Central memory CD4-positive, alpha-beta T cell (primary cell): ENCODE data around the gene ZC3H12A.

ENCODE experiments used
- DNase-seq: peaks from one replicate; pipeline ENCODE4 v3.0.0; 2022

Gene ZC3H12A

DNA sequence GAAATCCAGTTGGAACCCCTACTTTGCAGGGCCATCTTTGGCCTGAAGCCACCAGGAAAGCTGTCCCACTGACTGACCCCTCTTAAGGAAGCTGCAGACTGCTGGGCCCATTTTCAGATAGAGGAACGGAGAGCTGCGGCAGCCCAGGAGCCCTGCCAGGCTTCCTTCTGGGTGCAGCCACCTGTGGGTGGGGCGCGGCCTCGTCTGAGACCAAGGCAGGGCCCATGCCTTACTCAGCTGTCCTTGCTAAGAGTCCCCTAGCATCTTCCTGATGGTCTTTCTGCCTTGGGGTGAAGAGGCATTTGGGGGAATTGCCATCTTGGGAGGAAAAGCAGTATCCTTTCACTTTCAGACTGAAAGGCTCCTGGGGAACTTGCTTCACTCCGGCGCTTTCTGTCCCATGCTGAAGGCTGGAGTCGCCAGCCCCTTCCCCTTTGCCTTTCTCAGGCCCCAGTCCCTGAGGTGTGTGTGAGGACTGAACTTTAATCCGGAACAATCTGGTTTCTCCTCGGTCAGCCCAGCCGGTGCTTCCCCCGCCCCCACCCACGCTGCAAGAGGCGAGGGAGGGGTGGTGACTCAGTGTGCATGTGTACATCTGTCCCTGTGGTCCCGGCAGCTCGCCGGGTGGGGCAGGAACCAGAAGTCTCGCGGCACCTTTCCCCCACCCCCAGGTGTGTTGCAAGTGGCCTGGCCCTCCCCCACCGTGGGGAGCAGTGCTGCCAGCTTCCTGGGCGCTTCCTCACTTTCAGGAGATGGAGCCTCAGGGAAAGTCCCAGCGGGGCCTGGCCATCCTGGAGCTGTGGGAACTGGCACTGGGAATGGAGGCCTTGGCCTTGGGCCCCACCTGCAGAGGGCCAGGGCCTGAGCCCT is 5.1 kb downstream of the ZC3H12A start:
- DNase-seq: peak; percentile 85

- DNase-seq: no peak
Observed at GRCh38 chr1:37480125-37480466, 5.7 kb downstream of the ZC3H12A start.

DNA sequence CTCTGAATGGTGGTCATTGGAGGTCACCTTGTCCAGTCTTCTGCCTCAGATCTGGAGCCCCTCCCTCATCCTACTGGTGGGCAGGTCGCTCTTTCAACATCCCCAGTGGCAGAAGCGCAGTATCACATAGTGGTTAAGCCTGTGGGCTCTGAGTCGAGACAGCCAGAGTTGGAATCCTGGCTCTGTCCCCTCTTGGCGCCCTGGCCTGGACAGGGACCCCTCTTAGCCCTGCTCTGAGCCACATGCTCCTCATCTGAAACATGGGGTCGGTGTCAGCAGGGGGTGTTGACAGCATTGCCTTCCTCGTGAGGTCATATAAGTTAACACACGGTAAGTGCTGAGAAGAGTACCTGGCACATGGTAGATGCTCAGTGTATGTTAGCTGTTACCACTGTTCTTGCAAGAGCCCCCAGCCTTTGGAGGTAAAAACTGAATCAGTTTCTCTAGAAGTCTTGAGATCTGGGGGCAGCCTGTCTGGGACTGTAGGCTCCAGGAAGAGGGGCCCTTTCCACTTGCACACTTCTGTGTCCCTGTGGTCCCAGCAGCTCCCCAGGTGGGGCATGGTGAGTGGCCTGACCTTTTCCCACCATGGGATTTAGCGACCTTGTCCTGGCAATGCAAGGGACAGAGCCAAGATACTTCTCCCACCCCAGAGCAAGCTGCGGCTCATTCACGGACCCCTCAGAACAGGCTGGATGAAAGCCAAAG is 6.4 kb downstream of the ZC3H12A start:
- no peak for DNase-seq

DNA sequence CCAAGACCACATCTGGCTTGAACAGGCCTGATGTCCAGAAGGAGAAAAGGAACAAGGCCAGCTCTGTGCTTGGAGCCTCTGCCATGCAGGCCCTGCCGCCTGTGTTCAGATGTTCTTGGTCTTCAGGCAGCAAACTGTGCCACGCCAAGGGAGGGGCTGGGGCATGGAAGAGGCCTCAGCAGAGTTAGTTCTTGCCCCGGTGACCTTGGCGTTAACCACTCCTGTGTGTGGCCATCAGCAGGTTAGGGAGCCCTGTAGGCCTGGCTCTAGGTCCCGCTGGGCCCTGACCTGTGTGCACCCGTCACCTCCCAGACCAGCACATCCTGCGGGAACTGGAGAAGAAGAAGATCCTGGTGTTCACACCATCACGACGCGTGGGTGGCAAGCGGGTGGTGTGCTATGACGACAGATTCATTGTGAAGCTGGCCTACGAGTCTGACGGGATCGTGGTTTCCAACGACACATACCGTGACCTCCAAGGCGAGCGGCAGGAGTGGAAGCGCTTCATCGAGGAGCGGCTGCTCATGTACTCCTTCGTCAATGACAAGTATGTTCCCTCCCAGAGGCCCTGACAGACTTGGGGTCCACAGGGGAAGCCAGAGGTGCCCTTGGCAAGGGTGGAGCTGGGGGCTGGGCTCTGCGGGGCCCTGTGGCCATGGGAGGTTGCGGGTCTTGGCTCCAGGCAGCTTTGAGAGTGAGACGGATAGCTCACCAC is 7.1 kb downstream of the ZC3H12A start:
- no peak for DNase-seq

GRCh38 chr1:37482004-37482785 is 7.8 kb downstream of the ZC3H12A start:
- DNase-seq: no peak

- DNase-seq: no peak
Observed at GRCh38 chr1:37482796-37483744, 8.7 kb downstream of the ZC3H12A start.

DNA sequence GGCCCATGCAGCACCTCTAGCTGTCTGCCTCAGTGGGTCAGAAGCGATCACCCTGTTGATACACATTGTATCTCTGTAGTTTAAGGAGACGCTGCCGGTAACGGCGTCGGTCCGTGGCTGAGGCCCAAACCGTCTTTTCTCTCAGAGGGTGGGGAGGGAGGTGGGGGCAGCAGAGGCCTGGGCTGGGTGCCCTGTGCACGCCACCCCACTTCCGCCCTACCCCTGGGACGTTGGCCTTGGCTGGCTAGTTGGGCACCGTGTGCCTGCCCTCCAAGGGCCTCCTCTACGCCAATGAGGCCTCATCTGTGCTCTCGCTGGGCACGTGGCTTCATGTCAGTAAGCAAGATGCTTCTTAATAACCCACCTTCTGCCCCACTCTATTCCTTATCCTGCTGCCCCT is 9.4 kb downstream of the ZC3H12A start:
- no peak for DNase-seq

GRCh38 chr1:37484325-37485051 is 10.1 kb downstream of the ZC3H12A start:
- DNase-seq: no peak

DNA sequence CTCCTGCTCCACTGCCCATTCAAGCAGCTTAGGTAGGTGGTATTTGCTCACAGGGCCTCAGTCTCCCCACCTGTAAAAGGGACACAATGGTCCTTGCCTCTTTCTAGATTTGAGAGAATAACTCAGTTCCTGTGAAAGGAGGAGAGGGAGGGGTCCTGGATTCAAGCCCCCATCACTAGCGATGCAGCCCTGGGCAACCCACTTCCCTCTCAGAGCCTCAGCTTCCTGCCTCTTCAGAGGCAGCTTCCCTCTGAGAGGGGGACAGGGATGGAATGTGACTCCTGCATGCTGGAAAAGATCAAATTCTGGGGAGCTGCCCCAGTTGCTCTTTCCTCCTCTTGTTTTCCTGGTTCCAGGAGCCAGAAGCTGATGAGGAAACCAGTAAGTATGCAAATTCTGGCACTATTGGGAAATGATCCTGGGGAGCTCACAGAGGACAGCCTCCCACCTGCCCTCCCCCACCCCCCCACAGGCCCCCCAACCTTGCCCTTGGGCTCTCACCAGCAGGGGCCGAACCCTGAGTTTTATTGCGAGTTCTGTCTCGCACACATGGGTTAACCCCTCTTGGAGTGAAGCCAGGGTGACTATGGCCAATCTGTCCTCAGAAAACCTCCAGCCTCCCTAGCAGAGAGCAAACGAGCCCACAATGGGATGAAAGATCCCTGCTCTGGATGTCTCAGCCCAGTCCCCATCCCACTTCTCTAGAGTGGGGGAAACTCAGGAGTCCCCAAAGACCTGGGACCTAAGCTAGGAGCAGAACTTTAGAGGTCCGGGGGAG is 11.7 kb downstream of the ZC3H12A start:
- no peak for DNase-seq

DNA sequence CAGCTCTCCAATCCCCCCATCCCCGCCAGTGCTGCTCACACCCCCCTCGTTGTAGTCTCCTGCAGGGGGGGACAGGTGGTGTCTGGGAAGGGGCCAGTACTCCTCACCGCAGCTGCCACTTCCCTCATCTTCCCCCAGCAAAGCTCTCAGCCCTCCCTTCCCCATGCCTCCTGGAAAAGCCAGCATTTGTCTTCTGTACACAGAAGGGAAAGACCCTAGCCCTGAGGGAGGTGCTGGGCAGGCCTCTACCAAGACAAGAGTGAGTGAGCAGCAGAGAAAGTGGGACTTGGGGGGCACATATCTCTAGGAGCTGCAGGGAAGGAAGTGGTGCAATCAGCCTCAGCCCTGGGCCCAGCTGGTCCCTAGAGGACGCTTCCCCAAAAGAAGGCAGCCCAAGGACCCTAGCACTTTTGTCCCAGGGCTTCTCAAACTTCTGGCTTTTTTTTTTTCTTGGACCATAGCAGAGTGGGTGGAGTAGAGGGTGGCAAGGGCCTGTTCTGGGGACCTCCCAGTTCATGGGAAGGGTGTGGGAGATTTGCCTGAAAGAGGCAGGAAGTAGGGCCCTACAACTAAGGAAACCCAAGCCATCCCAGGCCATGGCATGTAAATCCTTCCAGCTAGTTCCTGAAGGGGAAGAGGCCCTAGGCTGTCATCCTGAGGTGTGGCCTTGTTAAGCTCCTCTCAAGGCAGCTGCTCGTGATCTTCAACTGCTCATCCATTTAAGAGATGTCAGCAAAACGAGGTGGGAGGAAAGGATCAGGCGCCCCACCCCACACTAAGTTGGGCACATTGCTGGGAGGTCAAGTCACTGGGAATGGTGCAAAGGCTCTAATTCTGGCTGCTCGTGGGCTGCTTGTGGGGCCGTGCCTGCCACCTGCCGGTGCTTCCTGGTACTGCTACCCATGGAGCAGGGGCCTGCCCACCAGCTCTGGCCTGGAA is 12.6 kb downstream of the ZC3H12A start:
- DNase-seq: peak; percentile 67

- no peak for DNase-seq
Observed at GRCh38 chr1:37487619-37487984, 13.2 kb downstream of the ZC3H12A start.

DNA sequence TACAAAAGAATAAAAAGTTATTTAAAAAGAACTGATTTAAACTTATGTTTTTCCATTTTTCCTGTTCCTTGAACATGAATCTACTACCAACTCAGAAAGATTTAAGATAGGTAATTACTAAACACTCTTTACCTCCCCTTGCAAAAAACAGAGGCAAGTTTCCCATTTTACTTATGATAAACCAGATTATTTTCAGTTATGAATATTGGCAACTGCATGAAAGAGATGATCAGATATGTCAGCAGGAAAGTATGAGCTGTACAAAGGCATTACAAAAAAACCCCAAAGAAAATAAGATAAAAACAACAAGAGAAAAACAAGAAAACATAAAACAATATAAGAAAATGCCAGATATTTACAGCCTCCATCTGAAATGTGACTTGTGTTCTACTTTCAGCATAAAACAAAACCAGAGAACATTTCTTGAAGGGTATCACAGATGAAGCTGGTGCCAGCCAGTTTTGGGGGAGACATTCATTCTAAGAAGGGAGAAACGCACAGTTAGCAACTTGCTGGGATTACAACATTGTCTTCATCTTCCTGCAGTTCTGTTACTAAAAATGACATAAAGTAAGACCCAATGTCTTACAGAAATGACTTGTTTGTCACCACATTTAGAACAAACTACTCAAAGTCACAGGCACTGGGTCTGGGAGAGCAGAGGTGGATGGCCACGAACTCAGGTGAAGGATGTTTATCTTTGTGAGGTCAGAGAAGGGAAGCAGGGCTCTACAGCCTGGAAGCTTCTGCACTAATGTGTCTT is 19.1 kb downstream of the ZC3H12A start:
- DNase-seq: no peak

- no peak for DNase-seq
Observed at GRCh38 chr1:37495875-37496274, 21.5 kb downstream of the ZC3H12A start.

DNA sequence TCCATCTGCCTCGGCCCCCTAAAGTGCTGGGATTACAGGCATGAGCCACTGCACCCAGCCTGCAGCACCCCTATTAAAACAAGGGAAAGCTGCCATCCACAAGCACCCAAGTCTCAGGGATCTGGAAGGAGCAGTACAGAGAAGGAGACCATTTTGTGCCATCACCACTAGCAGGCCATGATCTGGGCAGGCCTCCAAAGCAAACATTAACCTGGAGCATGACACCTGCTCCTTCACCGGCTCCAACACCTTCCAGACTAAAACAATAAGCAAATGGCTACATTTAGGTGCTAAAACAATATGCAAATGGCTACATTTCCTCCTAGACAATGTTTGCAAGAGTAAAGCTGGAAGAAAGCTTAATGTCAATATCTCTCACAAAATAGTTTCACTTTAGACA is 23.5 kb downstream of the ZC3H12A start:
- DNase-seq: no peak

GRCh38 chr1:37498872-37499617 is 24.7 kb downstream of the ZC3H12A start:
- DNase-seq: no peak

DNA sequence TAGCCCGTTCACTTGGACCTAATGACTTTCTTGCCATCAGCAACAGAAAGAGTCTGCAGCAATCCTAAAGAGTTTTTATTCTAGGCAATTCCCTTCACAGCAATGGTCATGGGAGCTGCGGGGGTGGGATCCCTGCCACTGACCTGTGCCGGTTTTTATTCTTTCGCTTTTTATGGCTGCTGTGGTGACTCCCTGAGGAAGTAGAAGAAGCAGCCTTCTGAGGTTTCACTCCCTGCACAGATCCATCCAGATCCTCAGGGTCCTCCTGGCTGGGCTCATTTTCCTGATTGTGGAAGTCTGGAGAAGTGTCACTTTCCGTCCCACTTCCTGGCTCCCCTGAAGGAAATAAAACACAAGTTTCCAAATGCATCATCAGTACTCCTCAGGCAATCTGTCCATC is 27.3 kb downstream of the ZC3H12A start:
- DNase-seq: no peak

- no peak for DNase-seq
Observed at GRCh38 chr1:37502104-37502503, 27.7 kb downstream of the ZC3H12A start.
